AG09319 (cell line): ENCODE data around the gene GPR156.
A peak's percentile ranks its signal among the peaks of the same experiment; 100 is the strongest.
"Not testable (repeated sequence)": the region's sequence is repeated elsewhere in the genome, so short reads cannot be mapped to it uniquely, and the experiment has no call there.

Experiments used
- DNase-seq: peaks from one replicate; pipeline ENCODE4 v3.0.0-alpha.2; 2010; ENCODE audit warnings: low read depth; ENCODE audit errors: extremely low read depth
- TF ChIP-seq, protein P1 (sequence below): IDR thresholded peaks from 2 replicates; pipeline ENCODE4 v1.5.1; 2011; ENCODE audit warnings: low read depth, mild to moderate bottlenecking, inconsistent platforms, low read length, moderate library complexity

Gene GPR156

GRCh38 chr3:120156699-120157098, 128.3 kb downstream of the GPR156 start:
- no peak for DNase-seq
- TF ChIP-seq, protein P1, sequence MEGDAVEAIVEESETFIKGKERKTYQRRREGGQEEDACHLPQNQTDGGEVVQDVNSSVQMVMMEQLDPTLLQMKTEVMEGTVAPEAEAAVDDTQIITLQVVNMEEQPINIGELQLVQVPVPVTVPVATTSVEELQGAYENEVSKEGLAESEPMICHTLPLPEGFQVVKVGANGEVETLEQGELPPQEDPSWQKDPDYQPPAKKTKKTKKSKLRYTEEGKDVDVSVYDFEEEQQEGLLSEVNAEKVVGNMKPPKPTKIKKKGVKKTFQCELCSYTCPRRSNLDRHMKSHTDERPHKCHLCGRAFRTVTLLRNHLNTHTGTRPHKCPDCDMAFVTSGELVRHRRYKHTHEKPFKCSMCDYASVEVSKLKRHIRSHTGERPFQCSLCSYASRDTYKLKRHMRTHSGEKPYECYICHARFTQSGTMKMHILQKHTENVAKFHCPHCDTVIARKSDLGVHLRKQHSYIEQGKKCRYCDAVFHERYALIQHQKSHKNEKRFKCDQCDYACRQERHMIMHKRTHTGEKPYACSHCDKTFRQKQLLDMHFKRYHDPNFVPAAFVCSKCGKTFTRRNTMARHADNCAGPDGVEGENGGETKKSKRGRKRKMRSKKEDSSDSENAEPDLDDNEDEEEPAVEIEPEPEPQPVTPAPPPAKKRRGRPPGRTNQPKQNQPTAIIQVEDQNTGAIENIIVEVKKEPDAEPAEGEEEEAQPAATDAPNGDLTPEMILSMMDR = no peak

- DNase-seq = not testable (repeated sequence)
These were observed 129.3 kb downstream of the GPR156 start for GRCh38 chr3:120155694-120156093.

DNA sequence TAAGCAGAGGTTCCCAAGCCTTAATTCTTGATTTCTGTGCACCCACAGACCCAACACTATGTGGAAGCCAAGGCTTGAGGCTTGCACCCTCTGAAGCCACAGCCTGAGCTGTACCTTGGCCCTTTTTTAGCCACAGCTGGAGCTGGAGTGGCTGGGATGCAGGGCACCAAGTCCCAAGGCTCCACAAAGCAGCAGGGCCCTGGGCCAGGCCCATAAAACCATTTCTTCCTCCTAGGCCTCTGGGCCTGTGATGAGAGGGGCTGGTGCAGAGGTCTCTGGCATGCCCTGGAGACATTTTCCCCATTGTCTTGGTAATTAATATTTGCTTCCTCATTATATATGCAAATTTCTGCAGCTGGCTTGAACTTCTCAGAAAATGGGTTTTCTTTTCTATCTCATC, 129.9 kb downstream of the GPR156 start:
- TF ChIP-seq, protein P1 = no peak
- DNase-seq = no peak

- peak; percentile 66 for DNase-seq
- TF ChIP-seq, protein P1 = no peak
These were observed 131.7 kb downstream of the GPR156 start for GRCh38 chr3:120153294-120153693.

DNA sequence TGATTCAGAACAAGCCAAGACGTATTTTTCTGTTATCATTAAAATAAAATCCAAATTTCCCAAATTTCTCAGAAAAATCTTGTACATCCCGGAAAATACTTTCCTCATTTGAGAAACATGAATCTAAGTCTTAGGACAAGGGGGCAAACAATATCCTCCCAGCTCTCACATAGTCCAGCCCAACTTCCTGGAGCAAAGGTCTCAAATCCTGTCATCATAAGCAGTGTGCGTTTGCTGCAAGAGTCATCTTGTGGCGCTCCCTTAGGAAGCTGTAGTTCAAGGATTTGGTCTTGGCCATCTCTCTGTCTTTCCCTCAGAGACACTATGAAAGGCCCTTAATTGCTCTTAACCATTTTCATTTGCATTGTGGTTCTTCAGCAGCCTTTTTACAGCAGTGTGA, 133.2 kb downstream of the GPR156 start:
- TF ChIP-seq, protein P1 = no peak
- DNase-seq = no peak

- TF ChIP-seq, protein P1 = no peak
- DNase-seq = no peak
These were observed 136.7 kb downstream of the GPR156 start for GRCh38 chr3:120148187-120148949.

- no peak for DNase-seq
- TF ChIP-seq, protein P1 = no peak
These were observed 137.8 kb downstream of the GPR156 start for GRCh38 chr3:120147072-120147871.
